HepG2 (cell line): ENCODE data around the gene MSMB. TPM values are rescaled to one million over a fixed set of nuclear protein-coding genes. Genes with fewer than 3 reads are reported as not detected.
A peak's percentile ranks its signal among the peaks of the same experiment; 100 is the strongest.

Experiments
- AFF4 ChIP-seq: sonication (generic); formaldehyde crosslinking; IDR thresholded peaks from 2 replicates; pipeline ENCODE4 v1.4.0; 2020; ENCODE audit warnings: missing genetic modification reagents
- ARID4A ChIP-seq: sonication (generic); formaldehyde crosslinking; IDR thresholded peaks from 2 replicates; pipeline ENCODE4 v1.5.0; 2020; ENCODE audit warnings: mild to moderate bottlenecking, missing genetic modification reagents, borderline replicate concordance
- HNF4G ChIP-seq, 2 experiments: sonication (generic) in 1 of 2; formaldehyde crosslinking in 1 of 2; IDR thresholded peaks; 2 replicates each; pipeline versions ENCODE4 v1.4.0 to v1.6.1; 2011 to 2020; ENCODE audit warnings: borderline replicate concordance in 2 of 2, low read depth in 2 of 2, mild to moderate bottlenecking in 2 of 2, low read length in 1 of 2, missing genetic modification reagents in 1 of 2, moderate library complexity in 1 of 2
- ISL2 ChIP-seq: sonication (generic); formaldehyde crosslinking; IDR thresholded peaks from 2 replicates; pipeline ENCODE4 v1.5.0; 2020; ENCODE audit warnings: missing genetic modification reagents
- KDM5A ChIP-seq: fragments of 200-600 bp; sonication (generic); IDR thresholded peaks from 2 replicates; pipeline ENCODE4 v1.7.0; 2018; ENCODE audit warnings: antibody characterized with exemption, mild to moderate bottlenecking, low read length, borderline replicate concordance
- KLF16 ChIP-seq, 2 experiments: sonication (generic) in 1 of 2; formaldehyde crosslinking in 1 of 2; IDR thresholded peaks; 2 replicates each; pipeline versions ENCODE4 v1.6.1 to v1.8.0; 2016 to 2023; ENCODE audit warnings: missing genetic modification reagents in 2 of 2, missing compliant biosample characterization in 1 of 2
- NCOA2 ChIP-seq: sonication (generic); formaldehyde crosslinking; IDR thresholded peaks from 2 replicates; pipeline ENCODE4 v1.8.0; 2022; ENCODE audit warnings: inconsistent platforms
- PAXIP1 ChIP-seq: sonication (generic); formaldehyde crosslinking; conservative IDR thresholded peaks from 2 replicates; pipeline ENCODE4 v1.4.0; 2020; ENCODE audit warnings: mild to moderate bottlenecking, missing genetic modification reagents, moderate library complexity
- PITX1 ChIP-seq: sonication (generic); formaldehyde crosslinking; IDR thresholded peaks from 2 replicates; pipeline ENCODE4 v1.5.1; 2020; ENCODE audit warnings: mild to moderate bottlenecking, missing genetic modification reagents
- REPIN1 ChIP-seq: sonication (generic); formaldehyde crosslinking; IDR thresholded peaks from 2 replicates; pipeline ENCODE4 v1.8.0; 2022; ENCODE audit warnings: missing genetic modification reagents, low read depth, mild to moderate bottlenecking, borderline replicate concordance
- TCF7 ChIP-seq: sonication (generic); IDR thresholded peaks from 2 replicates; pipeline ENCODE4 v1.6.1; 2016; ENCODE audit warnings: antibody characterized with exemption, low read depth
- ZSCAN5A ChIP-seq: sonication (generic); formaldehyde crosslinking; IDR thresholded peaks from 2 replicates; pipeline ENCODE4 v1.8.0; 2022; ENCODE audit warnings: mild to moderate bottlenecking, missing genetic modification reagents, borderline replicate concordance
- polyA plus RNA-seq, 8 experiments: library from polyadenylated mRNA; depleted of rRNA in 3 of 8; stranded (reverse) in 7 of 8; unstranded in 1 of 8; fragments of >200 nt; fragmentation: Illumina TruSeq in 4 of 8; extraction: Trizol in 4 of 8; gene quantifications; 2 replicates each; pipeline versions ENCODE4 v1.2.1 to v1.2.3, GENCODE V29; 2011 to 2016; ENCODE audit warnings: low read depth in 4 of 8, missing spikeins in 1 of 8, mixed read lengths in 1 of 8; ENCODE audit not compliant: insufficient read depth in 1 of 8
- total RNA-seq, 5 experiments: library from RNA; depleted of rRNA; stranded (reverse); fragments of >200 nt; fragmentation: Illumina TruSeq; extraction: Trizol; gene quantifications; 2 replicates each; pipeline ENCODE4 v1.2.3, GENCODE V29; 2016; ENCODE audit warnings: low read depth in 1 of 5

MSMB gene
- total and polyA plus RNA-seq, 2 of the 13 experiments (the other 11 are each of a cell fraction or from before 2014, with no cell fraction given), result 0.84 TPM; not detected in 1

- TF ChIP-seq ZSCAN5A (CRISPR knock-in tag), result 0 out of 2 replicates have a peak, but pooled peaks have one; percentile 33
- TF ChIP-seq REPIN1 (CRISPR knock-in tag), result peak; percentile 76; the same call in 1 of the 2 replicates
- peak; percentile 60 for TF ChIP-seq PAXIP1
- TF ChIP-seq PITX1 (CRISPR knock-in tag), result peak; percentile 15; the same call in 1 of the 2 replicates
- peak; percentile 38; the same call in 1 of the 2 replicates for TF ChIP-seq AFF4
- TF ChIP-seq KLF16 (CRISPR knock-in tag; IDR thresholded peaks at IDR 0.05), result peak in 1 of 2 experiments; percentile 83; a peak in 2 of 4 replicates
- peak; percentile 97 for TF ChIP-seq HNF4G (IDR thresholded peaks at IDR 0.05; ENCODE audit: borderline replicate concordance, low read depth, low read length)
- peak; percentile 62; the same call in 1 of the 2 replicates for TF ChIP-seq HNF4G (CRISPR knock-in tag; IDR thresholded peaks at IDR 0.05; ENCODE audit: borderline replicate concordance, low read depth)
- peak; percentile 53; the same call in 1 of the 2 replicates for TF ChIP-seq ISL2 (CRISPR knock-in tag)
- TF ChIP-seq NCOA2 (CRISPR knock-in tag), result peak; percentile 21; the same call in 1 of the 2 replicates
- TF ChIP-seq KDM5A, result peak; percentile 70; the same call in 1 of the 2 replicates
- peak; percentile 37; the same call in 1 of the 2 replicates for TF ChIP-seq TCF7
- TF ChIP-seq ARID4A (CRISPR knock-in tag), result peak; percentile 51; the same call in 1 of the 2 replicates
These were observed 17.2 kb downstream of the MSMB start (continued) for GRCh38 chr10:46028584-46029460.
